ENCODE results near the gene KIFC1. TPM values are rescaled to one million over a fixed set of nuclear protein-coding genes. Genes with fewer than 3 reads are reported as not detected.
A peak's percentile ranks its signal among the peaks of the same experiment; 100 is the strongest.

The KIFC1 gene
- total RNA-seq, 1 experiment from 2014 or later, result 64.8 TPM

DNA sequence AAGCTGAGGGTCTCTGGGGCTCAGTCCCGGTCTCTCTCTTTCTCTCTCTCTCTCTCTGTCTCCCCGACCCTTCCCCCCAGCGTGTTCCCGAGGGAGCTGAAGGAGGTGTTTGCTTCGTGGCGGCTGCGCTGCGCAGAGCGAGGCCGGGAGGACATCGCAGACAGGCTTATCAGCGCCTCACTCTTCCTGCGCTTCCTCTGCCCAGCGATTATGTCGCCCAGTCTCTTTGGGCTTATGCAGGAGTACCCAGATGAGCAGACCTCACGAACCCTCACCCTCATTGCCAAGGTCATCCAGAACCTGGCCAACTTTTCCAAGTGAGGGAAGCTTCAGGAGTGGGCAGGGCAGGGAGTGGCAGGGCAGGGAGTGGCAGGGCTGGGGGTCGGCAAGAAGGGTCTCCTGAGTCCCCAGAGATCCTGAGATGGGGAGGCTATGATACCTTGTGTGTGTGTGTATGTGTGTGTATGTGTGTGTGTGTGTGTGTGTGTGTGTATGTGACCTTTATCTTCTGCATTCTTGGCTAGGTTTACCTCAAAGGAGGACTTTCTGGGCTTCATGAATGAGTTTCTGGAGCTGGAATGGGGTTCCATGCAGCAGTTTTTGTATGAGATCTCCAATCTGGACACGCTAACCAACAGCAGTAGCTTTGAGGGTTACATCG, 49.2 kb downstream of the KIFC1 start:
- no peak for DNase-seq (ENCODE audit: low spot score)

DNA sequence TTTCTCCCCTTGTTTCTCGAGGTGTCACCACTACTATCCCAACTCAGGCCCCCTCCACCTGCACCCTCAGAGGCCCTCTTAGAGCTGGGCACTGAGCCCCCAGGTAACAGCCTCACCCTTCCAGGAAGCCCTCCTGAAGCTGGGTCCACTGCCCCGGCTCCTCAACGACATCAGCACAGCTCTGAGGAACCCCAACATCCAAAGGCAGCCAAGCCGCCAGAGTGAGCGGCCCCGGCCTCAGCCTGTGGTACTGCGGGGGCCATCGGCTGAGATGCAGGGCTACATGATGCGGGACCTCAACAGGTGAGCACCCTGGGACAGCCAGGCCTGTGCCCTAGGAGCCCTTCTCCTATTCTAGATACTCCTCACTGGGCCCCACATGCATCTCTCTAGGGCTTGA, 49.8 kb downstream of the KIFC1 start:
- DNase-seq (ENCODE audit: low spot score), result no peak

DNA sequence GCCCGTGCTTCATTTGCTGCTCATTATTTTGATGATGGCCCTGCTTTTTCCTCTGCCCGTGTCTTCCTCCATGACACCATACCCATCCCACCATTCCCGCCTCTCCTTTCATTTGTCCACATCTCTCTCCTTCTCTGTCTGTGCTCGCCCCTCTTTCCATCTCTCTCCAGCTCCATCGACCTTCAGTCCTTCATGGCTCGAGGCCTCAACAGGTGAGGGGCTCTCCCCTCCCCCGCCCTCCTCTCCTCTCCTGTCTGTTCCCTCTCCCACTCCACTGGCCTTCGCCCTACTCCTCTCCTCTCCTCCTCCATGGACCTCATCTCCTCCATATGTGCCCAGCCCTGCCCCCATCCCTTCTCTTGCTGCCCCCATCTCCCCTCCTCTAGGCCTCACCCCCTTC, 50.7 kb downstream of the KIFC1 start:
- no peak for DNase-seq (ENCODE audit: low spot score)

DNA sequence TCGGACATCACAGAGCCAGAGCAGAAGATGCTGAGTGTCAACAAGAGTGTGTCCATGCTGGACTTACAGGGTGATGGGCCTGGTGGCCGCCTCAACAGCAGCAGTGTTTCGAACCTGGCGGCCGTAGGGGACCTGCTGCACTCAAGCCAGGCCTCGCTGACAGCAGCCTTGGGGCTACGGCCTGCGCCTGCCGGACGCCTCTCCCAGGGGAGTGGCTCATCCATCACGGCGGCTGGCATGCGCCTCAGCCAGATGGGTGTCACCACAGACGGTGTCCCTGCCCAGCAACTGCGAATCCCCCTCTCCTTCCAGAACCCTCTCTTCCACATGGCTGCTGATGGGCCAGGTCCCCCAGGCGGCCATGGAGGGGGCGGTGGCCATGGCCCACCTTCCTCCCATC, 51.4 kb downstream of the KIFC1 start:
- no peak for DNase-seq (ENCODE audit: low spot score)

DNA sequence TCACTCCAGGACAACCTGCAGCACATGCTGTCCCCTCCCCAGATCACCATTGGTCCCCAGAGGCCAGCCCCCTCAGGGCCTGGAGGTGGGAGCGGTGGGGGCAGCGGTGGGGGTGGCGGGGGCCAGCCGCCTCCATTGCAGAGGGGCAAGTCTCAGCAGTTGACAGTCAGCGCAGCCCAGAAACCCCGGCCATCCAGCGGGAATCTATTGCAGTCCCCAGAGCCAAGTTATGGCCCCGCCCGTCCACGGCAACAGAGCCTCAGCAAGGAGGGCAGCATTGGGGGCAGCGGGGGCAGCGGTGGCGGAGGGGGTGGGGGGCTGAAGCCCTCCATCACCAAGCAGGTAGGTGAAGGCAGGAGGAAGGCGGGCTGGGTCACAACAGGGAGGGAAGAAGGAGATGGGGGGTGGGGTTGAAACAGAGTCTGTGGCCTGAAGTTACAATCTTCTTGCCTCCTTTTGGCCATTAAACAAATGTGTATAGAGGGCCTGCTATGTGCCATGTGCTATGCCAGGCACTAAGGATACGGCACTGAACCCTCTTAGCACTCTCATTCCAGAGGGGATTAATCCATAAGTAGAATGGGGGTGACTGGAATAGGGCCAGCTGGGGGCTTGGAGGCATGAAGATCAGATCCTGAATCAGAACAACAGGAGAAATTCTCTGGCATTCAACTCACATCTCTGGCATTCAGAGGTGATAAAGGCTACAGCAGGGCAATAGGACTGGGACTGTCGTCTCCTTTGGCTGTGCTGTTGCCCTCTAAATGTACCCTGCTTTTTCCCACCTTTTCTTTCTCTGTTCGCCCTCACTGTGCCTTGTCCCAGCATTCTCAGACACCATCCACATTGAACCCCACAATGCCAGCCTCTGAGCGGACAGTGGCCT, 52.2 kb downstream of the KIFC1 start:
- no peak for DNase-seq (ENCODE audit: low spot score)

DNA sequence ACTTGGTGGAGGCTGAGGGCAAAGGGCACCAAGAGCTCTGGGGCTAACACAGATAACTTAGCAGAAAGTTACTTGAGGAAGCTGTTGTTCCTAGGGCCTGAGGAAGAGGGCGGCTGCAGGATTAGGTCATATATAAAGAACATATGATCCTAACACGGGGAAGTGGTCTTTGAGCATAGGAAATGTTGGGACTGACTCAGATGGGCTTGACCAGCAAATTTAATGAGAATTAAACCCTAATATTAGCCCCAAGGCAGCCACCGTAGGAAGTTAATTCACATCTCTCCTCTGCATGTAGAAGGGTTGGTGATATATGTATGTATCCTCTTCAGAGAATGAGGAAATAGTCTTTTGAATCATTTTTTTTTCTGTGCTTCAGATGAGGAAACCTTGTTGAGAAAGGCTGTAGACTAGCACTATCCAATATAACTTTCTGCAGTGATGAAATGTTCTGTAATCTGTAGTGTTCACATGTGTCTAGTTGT, 53.5 kb downstream of the KIFC1 start:
- DNase-seq (ENCODE audit: low spot score), result no peak

DNA sequence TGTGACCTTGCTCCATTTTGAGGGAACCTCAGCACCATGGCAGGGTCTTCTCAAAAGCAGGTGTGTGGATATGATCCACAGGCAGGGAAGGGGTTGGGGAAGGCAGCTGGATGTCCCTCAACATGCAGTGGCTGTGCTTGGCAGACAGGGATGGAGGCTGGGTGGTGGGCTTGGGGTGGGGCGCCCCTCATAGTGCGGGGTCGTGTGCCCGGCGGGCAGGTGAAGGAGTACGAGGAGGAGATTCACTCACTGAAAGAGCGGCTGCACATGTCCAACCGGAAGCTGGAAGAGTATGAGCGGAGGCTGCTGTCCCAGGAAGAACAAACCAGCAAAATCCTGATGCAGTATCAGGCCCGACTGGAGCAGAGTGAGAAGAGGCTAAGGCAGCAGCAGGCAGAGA, 54.7 kb downstream of the KIFC1 start:
- no peak for DNase-seq (ENCODE audit: low spot score)

DNA sequence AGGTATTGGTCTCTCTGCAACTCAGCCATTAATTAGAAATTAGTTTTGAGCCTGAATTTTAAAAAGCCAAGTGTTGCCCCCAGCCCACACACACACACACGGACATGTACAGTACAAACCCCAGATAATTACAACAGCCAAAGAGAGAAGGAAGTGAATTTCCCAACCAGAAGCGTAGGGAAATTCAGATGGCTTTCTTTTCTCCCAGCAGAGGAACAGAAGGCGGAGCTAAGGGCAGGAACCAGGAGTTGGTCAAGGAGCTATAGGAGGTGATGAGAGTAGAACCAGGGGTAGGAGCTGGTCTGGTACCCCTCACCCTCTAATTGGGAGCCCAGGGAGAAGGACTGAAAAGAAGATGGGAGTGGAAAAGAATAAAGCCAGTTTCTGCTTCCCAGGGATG, 58.8 kb downstream of the KIFC1 start:
- DNase-seq (ENCODE audit: low spot score), result no peak

DNA sequence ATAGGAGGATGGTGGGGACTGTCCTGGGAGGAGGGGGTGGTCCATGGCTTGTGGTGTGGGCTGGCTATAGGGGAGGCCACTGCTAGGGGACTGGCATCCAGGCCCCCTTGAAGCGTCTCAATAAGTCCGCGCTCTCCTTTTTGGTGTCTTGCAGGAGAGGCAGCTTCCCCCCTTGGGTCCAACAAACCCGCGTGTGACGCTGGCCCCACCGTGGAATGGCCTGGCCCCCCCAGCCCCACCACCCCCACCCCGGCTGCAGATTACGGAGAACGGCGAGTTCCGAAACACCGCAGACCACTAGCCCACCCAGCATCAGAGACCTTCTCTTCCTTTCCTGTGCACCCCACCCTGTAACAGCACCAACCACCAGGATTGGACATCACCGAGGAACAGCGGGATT, 60.0 kb downstream of the KIFC1 start:
- DNase-seq (ENCODE audit: low spot score), result no peak

DNA sequence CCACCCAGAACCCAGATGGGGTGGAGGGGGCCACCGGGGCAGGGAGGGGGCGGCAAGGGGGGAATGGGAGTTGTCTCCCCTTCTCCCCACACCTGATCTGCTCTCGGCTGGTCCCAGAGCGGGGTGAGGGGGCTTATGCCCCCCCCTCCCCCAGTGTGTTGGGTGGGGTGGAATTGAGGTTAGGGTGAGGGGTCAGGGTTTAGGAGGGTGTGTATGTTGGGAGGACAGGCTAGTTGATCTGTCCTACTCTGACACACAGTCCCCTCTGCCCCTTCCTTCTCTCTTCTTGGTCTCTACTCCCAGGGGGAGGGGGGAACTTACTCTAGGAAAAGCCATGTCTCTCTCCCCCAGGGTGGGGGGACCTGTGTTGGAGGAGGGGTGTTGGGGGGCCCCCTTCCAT, 60.9 kb downstream of the KIFC1 start:
- no peak for DNase-seq (ENCODE audit: low spot score)

DNA sequence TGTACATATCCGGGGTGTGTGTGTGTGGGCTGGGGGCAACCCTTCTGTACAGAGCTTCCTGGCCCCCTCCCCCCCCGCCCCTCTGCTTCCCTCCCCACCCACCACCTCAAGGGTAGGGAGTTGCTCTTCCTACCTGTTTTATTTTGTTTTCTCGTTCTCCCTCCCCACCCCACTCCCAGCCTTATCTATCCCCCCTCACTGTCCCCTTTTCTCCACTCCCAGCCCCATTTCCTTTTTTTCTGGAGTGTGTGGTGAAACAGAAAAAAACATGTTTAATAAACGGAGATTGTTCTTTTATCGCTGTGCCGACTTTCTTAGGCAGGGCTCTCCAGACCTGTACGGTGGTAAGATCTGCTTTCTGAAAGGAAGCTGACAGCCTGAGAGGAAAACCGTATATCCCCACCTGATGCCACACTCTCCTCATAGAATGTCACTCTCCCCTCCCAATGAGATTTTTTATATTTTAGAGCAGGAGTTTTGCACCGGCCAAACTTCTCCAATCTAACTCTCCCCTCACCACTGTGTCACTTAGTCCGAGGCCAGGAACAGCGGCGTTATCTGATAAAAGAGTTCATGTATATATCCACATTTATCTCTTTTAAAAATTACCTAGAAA, 61.9 kb downstream of the KIFC1 start:
- peak; percentile 13 for DNase-seq (ENCODE audit: low spot score)

DNA sequence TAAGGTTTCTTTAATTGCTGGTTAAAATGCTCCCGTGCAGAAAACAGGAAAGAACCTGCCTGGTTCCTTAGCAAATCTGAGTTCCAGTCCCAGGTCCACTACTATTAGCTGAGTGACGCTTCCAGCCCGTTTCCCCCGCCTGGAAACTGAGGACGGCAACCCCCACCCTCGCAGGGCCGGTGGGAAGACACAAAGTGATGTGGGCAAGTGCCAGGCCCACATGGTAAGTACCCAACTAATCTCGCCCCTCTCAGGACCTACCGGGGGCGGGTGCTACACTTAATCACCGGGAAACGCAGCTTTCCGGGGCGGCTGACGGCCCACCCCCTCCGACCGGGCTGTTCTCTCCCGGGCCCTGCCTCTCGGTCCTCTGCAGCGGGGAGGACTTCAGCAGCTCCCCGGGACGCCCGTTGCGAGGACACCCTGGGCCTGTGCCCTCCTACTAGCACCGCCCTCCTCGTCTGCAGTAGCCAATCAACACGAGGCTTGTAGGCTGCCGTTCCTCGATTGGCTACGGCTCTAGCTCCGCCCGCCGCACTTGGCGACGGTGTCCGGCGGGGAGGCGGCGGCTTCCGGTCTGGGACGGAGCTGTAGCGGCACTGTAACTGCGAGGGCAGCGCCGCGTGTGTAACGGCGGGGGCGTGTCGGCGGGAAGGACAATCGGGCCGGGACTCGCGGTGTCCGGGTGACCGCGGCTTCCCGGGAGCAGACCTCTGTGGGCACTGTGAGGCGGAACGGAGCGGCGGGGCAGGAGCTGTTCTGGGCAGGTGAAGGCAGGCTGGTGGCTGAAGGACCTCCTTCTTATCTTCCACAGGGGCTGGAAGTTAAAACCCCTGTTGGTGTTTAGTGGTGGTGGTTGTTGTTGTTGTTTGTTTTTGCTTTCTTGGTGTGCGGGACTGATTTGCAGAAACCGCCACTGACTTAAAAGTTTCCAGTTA, 62.7 kb downstream of the KIFC1 start, which contains the start of gene ZBTB9:
Gene ZBTB9, plus strand, starts transcription at position 568 of the 938 bp plus-strand sequence. CDS start 525 bp downstream, outside the sequence.
- DNase-seq (ENCODE audit: low spot score), result peak; percentile 97

DNA sequence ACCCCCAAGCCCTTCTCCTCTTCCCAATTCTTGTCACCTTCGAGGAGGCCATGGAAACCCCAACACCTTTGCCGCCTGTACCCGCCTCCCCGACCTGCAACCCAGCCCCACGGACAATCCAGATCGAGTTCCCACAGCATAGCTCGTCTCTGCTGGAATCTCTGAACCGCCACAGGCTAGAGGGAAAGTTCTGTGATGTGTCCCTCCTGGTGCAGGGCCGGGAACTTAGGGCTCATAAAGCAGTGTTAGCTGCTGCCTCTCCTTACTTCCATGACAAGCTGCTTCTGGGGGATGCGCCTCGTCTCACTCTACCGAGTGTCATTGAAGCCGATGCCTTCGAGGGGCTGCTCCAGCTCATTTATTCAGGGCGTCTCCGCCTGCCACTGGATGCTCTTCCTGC, 63.4 kb downstream of the KIFC1 start:
- DNase-seq (ENCODE audit: low spot score), result no peak

DNA sequence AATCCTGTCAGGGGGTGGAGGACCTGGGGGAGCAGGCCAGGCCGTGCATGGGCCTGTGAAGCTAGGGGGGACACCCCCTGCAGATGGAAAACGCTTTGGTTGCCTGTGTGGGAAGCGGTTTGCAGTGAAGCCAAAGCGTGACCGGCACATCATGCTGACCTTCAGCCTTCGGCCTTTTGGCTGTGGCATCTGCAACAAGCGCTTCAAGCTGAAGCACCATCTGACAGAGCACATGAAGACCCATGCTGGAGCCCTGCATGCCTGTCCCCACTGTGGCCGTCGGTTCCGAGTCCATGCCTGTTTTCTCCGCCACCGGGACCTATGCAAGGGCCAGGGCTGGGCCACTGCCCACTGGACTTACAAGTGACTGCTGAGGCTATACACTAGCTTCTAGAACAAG, 64.5 kb downstream of the KIFC1 start:
- DNase-seq (ENCODE audit: low spot score), result no peak

DNA sequence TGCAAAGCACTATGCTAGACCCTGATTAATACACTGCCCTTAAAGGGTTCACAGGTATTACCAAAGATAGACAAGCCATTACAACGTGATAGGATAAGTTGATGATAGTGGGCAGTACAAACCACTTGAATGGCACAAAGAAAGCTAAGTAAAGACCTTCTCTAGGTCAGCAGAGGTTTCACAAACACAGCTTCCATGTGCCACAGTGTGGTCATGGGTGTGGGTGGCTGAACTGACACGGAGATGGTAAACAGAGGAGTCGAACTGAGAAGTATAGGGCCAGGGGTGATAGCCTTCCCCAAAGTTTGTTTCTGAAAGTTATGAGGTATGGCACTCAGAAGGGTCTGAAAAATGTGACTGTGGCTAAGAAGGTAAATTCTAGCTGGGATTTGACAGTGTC, 67.1 kb downstream of the KIFC1 start:
- no peak for DNase-seq (ENCODE audit: low spot score)

DNA sequence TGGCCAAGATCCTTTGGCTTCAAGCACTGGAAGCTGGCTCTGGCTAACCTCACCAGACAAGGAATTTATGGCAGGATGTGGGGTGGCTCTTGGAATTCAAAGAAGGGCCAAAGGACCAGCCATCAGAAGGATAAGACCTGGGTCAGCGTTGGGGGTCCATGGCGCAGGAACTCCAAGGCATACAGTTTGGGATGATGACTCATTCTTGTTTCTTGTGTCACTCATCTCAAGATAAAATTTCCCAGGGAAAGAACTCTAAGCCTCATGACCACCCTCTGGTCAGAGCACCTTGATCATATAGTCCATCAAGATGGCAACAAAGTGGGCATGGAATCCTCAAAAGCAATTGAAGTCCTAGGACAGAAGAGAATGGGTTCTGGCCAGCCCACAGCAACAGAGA, 67.6 kb downstream of the KIFC1 start:
- no peak for DNase-seq (ENCODE audit: low spot score)

Small RNAs within 50 kb of the gene (small RNA-seq; reads per million reads assigned to genes)
- gene RPL35AP4 (not detected), gene ZBTB9 (not detected)

Other genes with a start within 250 kb of the KIFC1 start
- gene COL11A2, start 199.4 kb upstream of the KIFC1 start, total RNA-seq (2014; rRNA removed; shearing (Covaris generic)), result 0.31 and 0.47 TPM in 2 replicates
- gene RXRB, start 191.2 kb upstream of the KIFC1 start, total RNA-seq (2014; rRNA removed; shearing (Covaris generic)), result 28.1 and 32.9 TPM in 2 replicates
- 131 and 147 TPM in 2 replicates for gene SLC39A7, start 191.0 kb upstream of the KIFC1 start, total RNA-seq (2014; rRNA removed; shearing (Covaris generic))
- 28.0 and 35.8 TPM in 2 replicates for gene HSD17B8, start 187.2 kb upstream of the KIFC1 start, total RNA-seq (2014; rRNA removed; shearing (Covaris generic))
- gene RING1, start 183.3 kb upstream of the KIFC1 start, total RNA-seq (2014; rRNA removed; shearing (Covaris generic)), result 36.1 and 37.2 TPM in 2 replicates
- 39.4 and 48.5 TPM in 2 replicates for gene VPS52, start 119.9 kb upstream of the KIFC1 start, total RNA-seq (2014; rRNA removed; shearing (Covaris generic))
- 3,486 and 3,632 TPM in 2 replicates for gene RPS18, start 119.7 kb upstream of the KIFC1 start, total RNA-seq (2014; rRNA removed; shearing (Covaris generic))
- 10.6 and 14.1 TPM in 2 replicates for gene B3GALT4, start 114.7 kb upstream of the KIFC1 start, total RNA-seq (2014; rRNA removed; shearing (Covaris generic))
- gene WDR46, start 102.6 kb upstream of the KIFC1 start, total RNA-seq (2014; rRNA removed; shearing (Covaris generic)), result 79.0 and 92.2 TPM in 2 replicates
- 86.8 and 90.7 TPM in 2 replicates for gene PFDN6, start 102.2 kb upstream of the KIFC1 start, total RNA-seq (2014; rRNA removed; shearing (Covaris generic))
- gene RGL2, start 92.9 kb upstream of the KIFC1 start, total RNA-seq (2014; rRNA removed; shearing (Covaris generic)), result 38.2 and 42.6 TPM in 2 replicates
- gene TAPBP, start 77.7 kb upstream of the KIFC1 start, total RNA-seq (2014; rRNA removed; shearing (Covaris generic)), result 163 and 194 TPM in 2 replicates
- gene ZBTB22, start 74.1 kb upstream of the KIFC1 start, total RNA-seq (2014; rRNA removed; shearing (Covaris generic)), result 22.8 and 25.3 TPM in 2 replicates
- 45.8 and 83.5 TPM in 2 replicates for gene DAXX, start 68.9 kb upstream of the KIFC1 start, total RNA-seq (2014; rRNA removed; shearing (Covaris generic))
- gene PHF1, start 19.2 kb downstream of the KIFC1 start, total RNA-seq (2014; rRNA removed; shearing (Covaris generic)), result 30.8 and 35.5 TPM in 2 replicates
- gene CUTA, start 26.3 kb downstream of the KIFC1 start, total RNA-seq (2014; rRNA removed; shearing (Covaris generic)), result 300 and 321 TPM in 2 replicates
- gene SYNGAP1, start 28.2 kb downstream of the KIFC1 start, total RNA-seq (2014; rRNA removed; shearing (Covaris generic)), result 3.3 and 5.2 TPM in 2 replicates
- 4.7 and 11.2 TPM in 2 replicates for gene ZBTB9, start 62.8 kb downstream of the KIFC1 start, total RNA-seq (2014; rRNA removed; shearing (Covaris generic))
- gene BAK1, start 188.5 kb downstream of the KIFC1 start, total RNA-seq (2014; rRNA removed; shearing (Covaris generic)), result 19.7 and 27.8 TPM in 2 replicates
- 92.2 and 110 TPM in 2 replicates for gene ITPR3, start 229.5 kb downstream of the KIFC1 start, total RNA-seq (2014; rRNA removed; shearing (Covaris generic))